Uterus (tissue), 2 donors: Measurements from ENCODE around the gene MSL2.

Experiments used
- CTCF ChIP-seq, 4 experiments: fragments of 200-600 bp in 2 of 4; fragments of 450-650 bp in 2 of 4; sonication (generic) in 2 of 4; IDR thresholded peaks; one replicate each; pipeline ENCODE4 v1.5.1; 2016 to 2019; ENCODE audit warnings: antibody characterized with exemption in 4 of 4, mild to moderate bottlenecking in 2 of 4, moderate library complexity in 1 of 4
- POLR2A ChIP-seq, 2 donors: fragments of 450-650 bp; IDR thresholded peaks; one replicate each; pipeline ENCODE4 v1.6.1; 2016; ENCODE audit warnings: antibody characterized with exemption in 2 of 2, mild to moderate bottlenecking in 1 of 2, moderate library complexity in 1 of 2

- no peak for TF ChIP-seq CTCF (IDR thresholded peaks at IDR 0.05)
- TF ChIP-seq POLR2A (IDR thresholded peaks at IDR 0.05): no peak
These were observed 54.2 kb downstream of the MSL2 start for GRCh38 chr3:136141891-136142290.
